Measurements from ENCODE around the gene HBP1.
A peak's percentile ranks its signal among the peaks of the same experiment; 100 is the strongest.
"Not testable (repeated sequence)": the region's sequence is repeated elsewhere in the genome, so short reads cannot be mapped to it uniquely, and the experiment has no call there.

Gene HBP1

DNA sequence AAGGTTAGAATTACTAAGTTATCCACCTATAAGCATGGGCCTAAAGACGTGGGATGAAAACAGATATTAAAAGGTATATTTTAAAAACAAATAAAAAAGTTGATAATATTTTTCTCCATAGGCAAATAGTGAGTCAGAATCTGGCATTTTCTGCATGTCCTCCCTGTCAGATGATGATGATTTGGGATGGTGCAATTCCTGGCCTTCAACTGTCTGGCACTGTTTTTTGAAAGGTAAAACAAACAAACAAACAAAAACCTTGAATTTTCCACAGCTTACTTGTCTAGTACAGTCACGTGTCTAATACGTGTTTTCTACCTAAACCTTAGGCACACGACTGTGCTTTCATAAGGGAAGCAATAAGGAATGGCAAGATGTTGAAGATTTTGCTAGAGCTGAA is 17.4 kb downstream of the HBP1 start:
- DNase-seq (ENCODE audit: low read depth): peak; percentile 68

DNA sequence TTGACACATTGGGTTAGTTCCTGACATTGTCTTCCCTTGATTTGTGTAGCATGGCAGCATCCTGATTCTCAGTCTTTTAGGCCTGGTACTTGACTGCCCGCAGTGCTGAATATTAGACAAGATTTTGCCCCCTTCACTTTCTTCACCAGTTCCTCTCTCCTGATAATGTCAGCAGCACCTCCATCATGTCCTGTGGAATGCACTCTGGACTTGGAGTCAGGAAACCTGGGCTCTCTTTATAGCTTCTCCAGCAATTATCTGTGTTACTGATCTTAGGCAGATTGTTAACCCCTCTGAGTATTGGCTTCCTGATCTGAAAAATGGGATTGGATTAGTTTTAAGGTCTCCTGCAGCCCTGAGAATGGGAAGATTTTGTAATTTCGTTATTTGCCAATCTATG is 19.0 kb downstream of the HBP1 start:
- DNase-seq (ENCODE audit: low read depth): no peak

DNA sequence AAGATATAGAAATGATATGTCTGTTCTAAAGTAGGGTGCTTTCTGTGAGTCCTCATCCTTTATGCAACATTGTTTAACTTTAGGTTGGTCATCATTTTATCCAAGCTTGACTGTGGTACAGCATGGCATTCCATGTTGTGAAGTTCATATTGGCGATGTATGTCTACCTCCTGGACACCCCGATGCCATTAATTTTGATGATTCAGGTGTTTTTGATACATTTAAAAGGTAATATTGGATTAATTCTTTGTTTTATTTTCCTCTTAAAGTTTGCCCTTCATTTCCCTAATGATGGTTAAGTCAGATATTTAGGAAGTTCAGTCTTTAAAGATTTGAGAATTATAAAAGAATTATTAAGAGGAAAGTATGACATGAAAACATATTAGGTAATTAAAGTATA is 21.3 kb downstream of the HBP1 start:
- DNase-seq (ENCODE audit: low read depth): no peak

- DNase-seq (ENCODE audit: low read depth): no peak
Measured at GRCh38 chr7:107194052-107194451, 25.2 kb downstream of the HBP1 start.

DNA sequence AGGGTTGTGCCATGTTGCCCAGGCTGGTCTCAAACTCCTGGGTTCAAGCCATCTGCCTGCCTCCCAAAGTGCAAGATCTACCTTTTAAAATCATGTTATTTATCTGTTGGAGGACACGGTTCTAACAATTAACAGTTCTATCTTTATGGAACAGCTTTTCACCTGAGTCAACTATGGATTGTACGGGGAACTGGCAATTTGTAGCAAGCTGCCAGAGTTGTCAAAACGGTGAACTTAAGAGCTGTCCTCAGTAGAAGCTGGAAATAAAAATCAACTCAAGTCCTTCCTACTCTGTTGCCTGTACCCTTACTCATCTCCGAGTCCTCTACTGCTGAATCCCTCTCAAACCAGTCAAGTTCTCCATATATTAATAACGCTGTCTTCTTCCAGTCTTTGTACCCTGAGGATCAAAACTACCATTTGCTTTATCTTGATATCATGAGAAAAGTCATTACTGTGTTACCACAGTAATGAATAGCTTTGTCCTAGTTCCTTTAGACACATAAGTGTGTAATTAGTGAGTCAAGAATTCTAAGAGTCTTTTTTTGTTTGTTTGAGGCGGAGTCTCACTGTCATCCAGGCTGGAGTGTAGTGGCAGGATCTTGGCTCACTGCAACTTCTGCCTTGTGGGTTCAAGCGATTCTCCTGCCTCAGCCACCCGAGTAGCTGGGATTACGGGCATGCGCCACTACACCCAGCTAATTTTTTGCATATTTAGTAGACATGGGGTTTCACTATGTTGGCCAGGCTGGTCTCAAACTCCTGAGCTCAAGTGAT is 28.2 kb downstream of the HBP1 start:
- no peak for DNase-seq (ENCODE audit: low read depth)

DNA sequence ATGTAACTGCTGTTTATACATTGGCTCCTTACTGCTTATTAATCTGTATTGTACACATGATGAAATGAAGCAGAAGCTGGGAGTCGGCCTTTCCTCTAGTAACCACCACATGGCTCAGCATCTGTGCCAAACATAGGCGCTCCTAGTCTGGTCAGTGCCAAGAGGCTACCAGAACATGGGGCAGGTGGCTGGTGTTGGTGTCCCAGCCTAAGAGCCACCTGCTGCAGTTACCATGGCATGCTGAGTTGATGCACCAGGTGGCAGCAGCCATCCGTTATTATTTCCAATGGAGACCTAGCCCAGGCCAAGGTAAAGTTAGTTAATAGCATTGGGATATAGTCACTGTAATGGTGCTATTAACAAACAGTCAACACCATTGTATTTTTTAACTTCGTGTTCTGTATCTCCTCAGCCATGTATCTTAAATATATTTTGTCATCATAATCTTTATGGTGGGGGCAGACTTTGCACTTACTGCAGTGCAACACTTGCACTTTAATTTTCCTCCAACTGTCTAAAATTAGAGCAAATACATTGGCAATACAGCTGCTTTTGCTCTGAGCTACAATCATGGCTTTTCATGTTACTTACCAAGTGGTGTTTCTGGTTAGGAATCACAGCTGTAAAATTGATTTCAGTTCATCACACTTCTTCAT is 33.1 kb downstream of the HBP1 start:
- peak; percentile 28 for DNase-seq (ENCODE audit: low read depth)

DNA sequence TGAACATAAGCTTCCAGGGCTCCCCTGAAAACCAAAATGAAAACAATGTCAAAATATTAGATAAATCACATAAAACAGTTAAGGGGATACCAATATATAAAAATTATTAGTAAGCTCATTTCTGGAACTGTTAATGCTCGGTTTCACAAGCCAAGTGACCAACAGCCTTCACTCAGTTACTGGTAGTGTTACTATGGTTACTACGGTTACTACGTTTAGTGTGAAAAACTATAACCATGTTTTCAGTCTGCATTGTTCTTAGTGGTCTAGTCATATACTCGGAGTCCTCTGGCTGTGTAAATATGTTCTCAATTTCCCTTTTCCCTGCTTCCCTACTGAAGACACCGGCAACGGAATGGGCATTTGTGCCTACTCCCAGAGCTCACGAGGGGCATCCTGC is 34.8 kb downstream of the HBP1 start:
- DNase-seq (ENCODE audit: low read depth): no peak

GRCh38 chr7:107206136-107206535 is 37.3 kb downstream of the HBP1 start:
- no peak for DNase-seq (ENCODE audit: low read depth)

DNA sequence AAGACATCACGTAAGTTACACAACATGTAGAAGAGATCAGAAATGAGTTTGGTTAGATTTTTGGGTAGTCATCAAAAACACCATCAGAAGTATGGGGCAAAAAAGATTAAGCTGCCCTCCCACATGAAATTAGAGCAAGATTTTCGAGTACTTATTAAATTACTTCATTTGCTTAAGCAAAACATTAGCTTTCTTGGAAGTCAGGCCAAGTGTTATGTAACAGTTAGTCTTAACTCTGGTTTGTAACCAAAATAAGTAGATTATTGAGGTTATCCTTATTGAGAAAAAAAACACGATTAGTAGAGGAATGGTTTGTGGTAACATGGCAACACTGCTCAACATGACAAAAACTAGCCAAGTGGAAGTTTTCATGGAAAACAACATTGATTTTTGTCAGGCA is 37.9 kb downstream of the HBP1 start:
- DNase-seq (ENCODE audit: low read depth): no peak

DNA sequence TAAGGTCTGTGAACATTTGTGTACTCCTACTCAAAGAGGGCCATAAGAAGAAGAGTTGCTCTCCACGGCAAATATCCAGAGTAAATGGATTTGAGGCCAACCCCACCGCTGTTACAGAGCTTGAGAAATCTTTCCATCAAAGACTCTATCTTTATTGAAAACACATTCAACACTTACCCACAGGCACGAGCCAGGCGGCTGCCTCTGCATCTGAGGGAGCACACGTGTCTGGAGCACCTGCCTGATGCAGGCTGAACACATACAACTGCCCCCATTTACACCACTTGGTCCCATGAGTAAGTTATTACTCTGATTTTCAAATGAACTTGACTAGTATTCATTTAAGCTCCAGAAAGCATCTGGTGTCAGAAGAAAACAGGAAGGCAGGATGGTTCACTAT is 38.7 kb downstream of the HBP1 start:
- DNase-seq (ENCODE audit: low read depth): no peak

DNA sequence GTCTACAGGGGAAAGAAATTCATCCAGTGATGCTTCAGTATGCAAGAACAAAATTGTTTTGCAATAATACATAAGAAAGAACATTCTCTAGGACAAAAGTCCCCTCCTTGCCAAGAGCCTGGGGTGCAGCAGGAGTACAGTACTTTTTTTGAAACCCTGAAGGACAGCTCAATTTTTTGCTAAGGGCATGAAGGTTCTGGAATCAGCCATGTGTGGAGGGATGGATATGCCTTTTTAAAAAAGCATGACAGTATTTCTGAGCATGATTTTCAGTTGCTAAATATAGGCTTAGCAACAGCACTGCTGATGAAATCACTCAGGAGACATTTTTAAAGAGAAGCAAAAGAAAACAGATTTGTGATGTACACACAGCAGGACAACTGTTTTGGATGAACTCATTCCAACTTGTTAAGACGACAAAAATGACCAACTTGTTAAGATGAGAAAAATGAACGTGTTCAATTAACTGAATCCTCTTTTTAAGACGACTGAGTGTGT is 39.3 kb downstream of the HBP1 start:
- DNase-seq (ENCODE audit: low read depth): peak; percentile 28

- DNase-seq (ENCODE audit: low read depth): no peak
Measured at GRCh38 chr7:107208563-107208962, 39.8 kb downstream of the HBP1 start.

GRCh38 chr7:107209565-107209964 is 40.8 kb downstream of the HBP1 start:
- DNase-seq (ENCODE audit: low read depth): no peak

DNA sequence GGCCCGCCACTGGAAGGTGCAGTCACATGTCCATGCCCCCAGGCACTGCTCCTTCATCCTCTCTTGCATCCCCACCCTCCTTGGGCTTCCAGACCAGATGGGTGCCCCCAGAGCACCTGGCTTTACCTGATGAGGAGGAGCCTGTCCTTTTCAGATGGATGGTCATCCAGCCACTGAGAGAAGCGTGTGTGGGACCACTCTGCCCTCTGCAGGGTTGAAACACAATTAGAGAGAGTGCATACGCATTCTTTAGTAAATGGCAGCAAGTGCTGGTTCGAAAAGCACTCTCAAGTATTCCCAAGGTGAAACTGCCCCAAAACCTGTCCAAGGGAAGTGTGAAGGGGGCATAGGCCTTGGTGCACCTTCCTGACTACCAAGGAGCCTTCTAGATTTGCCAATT is 41.6 kb downstream of the HBP1 start:
- no peak for DNase-seq (ENCODE audit: low read depth)

- no peak for DNase-seq (ENCODE audit: low read depth)
Measured at GRCh38 chr7:107212725-107213124, 43.9 kb downstream of the HBP1 start.

DNA sequence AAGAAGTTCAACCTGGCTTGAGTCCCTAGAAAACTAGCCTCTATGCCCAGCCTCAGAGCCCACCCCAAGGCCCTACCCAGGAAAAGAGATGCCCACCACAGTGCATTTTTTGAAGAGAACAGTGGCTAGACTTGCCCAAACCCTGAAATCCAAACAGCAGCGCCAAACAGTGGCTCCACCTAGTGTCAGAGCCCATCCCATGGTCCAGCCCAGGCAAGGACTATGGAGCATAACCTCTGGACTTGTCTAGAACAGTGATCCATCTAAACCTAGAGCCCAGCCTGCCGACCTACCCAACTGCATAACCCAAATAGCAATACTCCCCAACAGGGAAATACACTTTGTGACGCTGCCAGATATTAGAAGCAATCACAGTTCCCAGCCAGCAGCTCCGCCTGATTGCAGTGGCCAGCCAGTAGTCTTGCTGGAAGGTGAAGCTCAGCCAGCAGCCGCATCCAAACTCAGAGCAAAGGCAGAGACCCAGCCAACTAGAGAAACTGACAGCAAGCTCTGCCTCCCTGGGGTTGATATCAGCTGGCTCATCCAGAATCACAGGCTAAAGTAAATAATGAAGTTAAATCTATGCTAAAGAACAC is 44.5 kb downstream of the HBP1 start:
- no peak for DNase-seq (ENCODE audit: low read depth)

DNA sequence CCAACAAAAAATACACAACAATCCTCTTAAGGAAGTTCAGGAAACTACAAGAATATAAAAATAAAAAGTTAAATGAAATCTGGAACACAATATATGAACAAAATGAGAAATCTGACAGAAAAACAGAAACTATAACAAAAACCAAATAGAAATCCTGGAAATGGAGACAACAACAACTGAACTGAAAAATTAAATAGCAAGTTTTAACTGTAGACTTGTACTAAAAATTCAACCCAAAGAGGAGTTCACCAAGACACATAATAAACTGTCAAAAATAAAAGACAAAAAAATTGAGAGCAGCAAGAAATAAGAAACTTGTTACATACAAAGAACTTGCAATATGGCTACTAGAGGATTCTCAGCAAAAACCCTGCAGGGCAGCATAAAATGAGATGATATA is 45.1 kb downstream of the HBP1 start:
- DNase-seq (ENCODE audit: low read depth): no peak

DNA sequence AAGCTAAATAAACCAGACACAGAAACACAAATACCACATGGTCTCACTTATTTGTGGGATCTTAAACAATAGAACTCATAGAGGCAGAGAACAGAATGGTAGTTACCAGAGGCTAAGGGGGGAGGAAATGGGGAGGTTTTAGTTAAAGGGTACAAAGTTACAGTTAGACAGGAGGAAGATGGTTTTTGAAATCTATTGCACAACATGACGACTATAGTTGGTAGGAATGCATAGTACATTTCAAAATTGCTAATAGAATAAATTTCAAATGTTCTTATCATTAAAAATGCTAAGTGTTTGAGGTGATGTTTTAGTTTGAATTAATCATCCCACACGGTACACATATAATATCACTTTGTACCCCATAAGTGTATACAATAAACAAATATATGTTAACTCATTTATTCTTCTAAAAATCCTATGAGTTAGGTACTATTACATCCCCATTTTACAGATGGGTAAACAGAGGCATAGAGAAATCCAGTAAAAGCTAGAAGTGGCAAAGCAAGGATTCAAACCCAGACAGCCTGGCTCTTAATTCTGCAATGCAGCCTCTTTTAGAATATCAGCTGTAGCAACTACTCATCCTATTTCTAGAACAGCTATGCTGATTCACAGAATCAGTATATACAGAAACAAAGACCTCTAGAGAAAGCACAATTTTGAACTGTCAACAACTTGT is 50.9 kb downstream of the HBP1 start:
- no peak for DNase-seq (ENCODE audit: low read depth)

DNA sequence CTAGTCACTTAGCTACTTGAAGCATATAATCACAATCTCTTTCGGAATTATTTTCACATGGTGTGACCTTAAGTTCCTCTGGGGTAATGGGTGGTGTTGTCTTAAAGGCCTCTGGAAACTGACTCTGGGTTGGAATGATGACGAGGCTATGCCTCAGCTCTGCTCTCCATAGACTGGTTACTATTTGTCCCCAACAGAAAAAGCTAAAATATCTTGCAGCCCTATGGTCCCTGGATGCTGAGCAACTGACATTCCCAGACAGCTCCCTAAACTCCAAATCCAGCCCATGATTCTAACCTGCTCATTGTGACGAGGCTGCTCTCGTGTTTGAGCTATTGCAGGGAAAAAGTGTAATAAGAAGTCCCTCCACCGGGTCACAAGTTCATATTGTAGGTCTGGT is 51.6 kb downstream of the HBP1 start:
- no peak for DNase-seq (ENCODE audit: low read depth)

DNA sequence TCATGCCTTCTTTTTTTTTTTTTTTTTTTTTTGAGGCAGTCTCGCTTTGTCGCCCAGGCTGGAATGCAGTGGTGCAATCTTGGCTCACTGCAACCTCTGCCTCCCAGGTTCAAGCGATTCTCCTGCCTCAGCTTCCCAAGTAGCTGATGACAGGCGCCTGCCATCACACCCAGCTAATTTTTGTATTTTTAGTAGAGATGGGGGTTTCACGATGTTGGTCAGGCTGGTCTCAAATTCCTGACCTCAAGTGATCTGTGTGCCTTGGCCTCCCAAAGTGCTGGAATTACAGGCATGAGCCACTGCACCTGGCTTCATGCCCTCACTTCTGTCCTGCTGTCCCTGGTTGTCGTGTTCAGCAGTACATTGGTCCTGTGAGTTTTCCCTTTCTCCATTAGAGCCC is 52.0 kb downstream of the HBP1 start:
- DNase-seq (ENCODE audit: low read depth): not testable (repeated sequence)

DNA sequence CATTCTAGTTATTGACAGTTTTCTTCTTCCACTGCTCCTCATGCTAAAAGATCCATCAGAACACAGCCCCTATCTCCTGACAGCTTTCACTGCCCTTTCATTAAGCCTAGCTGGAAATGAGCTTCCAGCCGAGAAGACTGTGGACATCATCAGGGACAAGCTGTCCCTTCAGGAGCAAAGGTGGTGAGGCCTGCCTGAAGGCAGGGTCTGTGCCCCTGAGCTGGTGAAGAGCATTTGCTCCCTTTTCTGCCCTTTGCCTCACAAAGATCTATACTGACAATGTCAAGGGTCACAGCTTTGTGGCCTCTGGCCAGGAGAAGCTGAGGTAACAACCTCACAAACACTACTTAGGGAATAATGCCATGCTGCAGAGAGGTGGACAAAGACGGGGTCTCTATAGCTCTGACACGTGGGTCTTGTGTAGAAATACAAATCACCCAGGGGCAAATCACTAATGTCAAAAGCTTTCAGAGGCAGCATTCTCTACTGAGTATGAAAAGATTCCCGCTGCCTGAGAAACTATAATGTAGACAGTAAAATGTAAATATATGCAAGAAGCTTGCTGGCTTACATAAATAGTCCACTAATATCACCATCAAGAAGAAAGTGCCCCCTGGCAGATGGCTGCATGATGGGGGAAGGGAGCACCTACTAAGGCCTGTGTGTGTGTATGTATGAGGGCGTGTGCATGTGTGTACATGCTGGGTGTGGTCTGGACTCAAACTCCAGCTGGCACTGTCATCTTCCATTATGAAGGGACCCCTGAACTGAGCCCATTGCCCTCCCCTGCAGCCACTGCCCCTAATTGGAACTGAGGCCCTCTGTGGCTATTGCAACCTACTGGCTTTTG is 55.8 kb downstream of the HBP1 start:
- DNase-seq (ENCODE audit: low read depth): no peak

GRCh38 chr7:107228291-107228690 is 59.5 kb downstream of the HBP1 start:
- no peak for DNase-seq (ENCODE audit: low read depth)

Data from iris pigment epithelial cell (primary cell).